HCT116 (cell line): ENCODE results near the gene SLC6A8. TPM values are rescaled to one million over a fixed set of nuclear protein-coding genes. Genes with fewer than 3 reads are reported as not detected.

Experiments used
- ATAC-seq: fragments of 200-7000 bp; cut with Tn5 transposase; 2 replicates; pipeline ENCODE4 v1.9.1; 2020; ENCODE audit warnings: mild to moderate bottlenecking, moderate library complexity
- BruUV-seq: library from RNA; stranded (reverse); fragments of 400-500 nt; replicated peaks from 2 replicates; lab custom pipeline; 2021; lab: Mats Ljungman, UMichigan
- CTCF ChIA-PET: fragments of 300-600 bp; sonication (Branson Sonifier 250); formaldehyde crosslinking; loops from one replicate; lab custom pipeline; 2021; ENCODE audit warnings: antibody characterized with exemption; lab: Charles Lee
- POLR2A ChIA-PET: fragments of 300-600, 350-600 bp; sonication (Branson Sonifier 250); formaldehyde crosslinking; loops from one replicate; lab custom pipeline; 2021; ENCODE audit warnings: antibody characterized with exemption; lab: Charles Lee
- RAD21 ChIA-PET, 2 experiments: fragments of 300-600 bp; sonication (Branson Sonifier 250); formaldehyde crosslinking; loops; one replicate each; lab custom pipeline; 2023; ENCODE audit warnings: low total read pairs in 2 of 2; ENCODE audit not compliant: uncharacterized antibody in 2 of 2, unreplicated experiment in 2 of 2, low non-redundant PET in 1 of 2; lab: Charles Lee
- DNase-seq: peaks from one replicate; pipeline ENCODE4 v3.0.0-alpha.2; 2010; ENCODE audit warnings: low read depth, low spot score
- H2AFZ ChIP-seq: fragments of 200-600 bp; shearing (Covaris generic), sonication (generic); 2 replicates; pipeline ENCODE4 v1.6.1; 2017; ENCODE audit warnings: low read depth, mixed run types, mixed read lengths, antibody characterized with exemption, low read length; ENCODE audit not compliant: poor library complexity, severe bottlenecking
- H3K27ac ChIP-seq: 2 replicates; pipeline ENCODE4 v1.5.1; 2012; ENCODE audit warnings: low read depth, low read length
- H3K27me3 ChIP-seq: fragments of 200-600 bp; sonication (generic); 2 replicates; pipeline ENCODE4 v1.6.1; 2016; ENCODE audit warnings: mixed run types, low read length, mixed read lengths; ENCODE audit not compliant: insufficient read depth
- H3K36me3 ChIP-seq, 2 experiments: fragments of 200-500 bp in 1 of 2; fragments of 200-600 bp in 1 of 2; sonication (Bioruptor generic) in 1 of 2; sonication (generic) in 1 of 2; 2 replicates each; pipeline versions ENCODE4 v1.5.1 to v1.6.1; 2014 to 2016; ENCODE audit warnings: low read length in 2 of 2, inconsistent platforms in 1 of 2, mixed read lengths in 1 of 2, mixed run types in 1 of 2; ENCODE audit not compliant: insufficient read depth in 2 of 2, control insufficient read depth in 1 of 2
- H3K4me1 ChIP-seq, 2 experiments: fragments of 200-600 bp in 1 of 2; sonication (generic) in 1 of 2; 2 replicates each; pipeline versions ENCODE4 v1.5.1 to v1.6.1; 2012 to 2017; ENCODE audit warnings: low read length in 2 of 2, inconsistent platforms in 1 of 2, mild to moderate bottlenecking in 1 of 2, mixed read lengths in 1 of 2, mixed run types in 1 of 2, moderate library complexity in 1 of 2; ENCODE audit not compliant: insufficient read depth in 2 of 2, control insufficient read depth in 1 of 2
- H3K4me2 ChIP-seq: fragments of 200-600 bp; sonication (generic); 2 replicates; pipeline ENCODE4 v1.6.1; 2017; ENCODE audit warnings: mixed run types, low read length, mixed read lengths
- H3K4me3 ChIP-seq, 2 experiments: fragments of 200-600 bp in 1 of 2; sonication (generic) in 1 of 2; replicated peaks in 1 of 2; 2 replicates each; pipeline ENCODE4 v1.5.1; 2011 to 2016; ENCODE audit warnings: low read length in 2 of 2, control low read depth in 1 of 2, low read depth in 1 of 2, mild to moderate bottlenecking in 1 of 2, mixed read lengths in 1 of 2, mixed run types in 1 of 2
- H3K79me2 ChIP-seq: fragments of 200-600 bp; sonication (generic); 2 replicates; pipeline ENCODE4 v1.6.1; 2017; ENCODE audit warnings: mild to moderate bottlenecking, mixed run types, low read length, moderate library complexity, mixed read lengths; ENCODE audit not compliant: insufficient read depth
- H3K9ac ChIP-seq: fragments of 200-600 bp; sonication (generic); 2 replicates; pipeline ENCODE4 v1.6.1; 2016; ENCODE audit warnings: low read length, mixed read lengths
- H3K9me2 ChIP-seq: fragments of 200-600 bp; sonication (generic), shearing (Covaris generic); 2 replicates; pipeline ENCODE4 v1.6.1; 2017; ENCODE audit warnings: mixed run types, mild to moderate bottlenecking, moderate library complexity; ENCODE audit not compliant: insufficient read depth
- H3K9me3 ChIP-seq, 2 experiments: fragments of 200-500 bp in 1 of 2; fragments of 200-600 bp in 1 of 2; sonication (Bioruptor generic) in 1 of 2; sonication (generic) in 1 of 2; 2 replicates each; pipeline ENCODE4 v1.6.1; 2014 to 2017; ENCODE audit warnings: low read length in 2 of 2, mixed read lengths in 2 of 2, inconsistent platforms in 1 of 2, low read depth in 1 of 2, mild to moderate bottlenecking in 1 of 2, mixed run types in 1 of 2, moderate library complexity in 1 of 2; ENCODE audit not compliant: control insufficient read depth in 1 of 2, insufficient read depth in 1 of 2
- H4K20me1 ChIP-seq: fragments of 200-600 bp; sonication (generic), shearing (Covaris generic); 2 replicates; pipeline ENCODE4 v1.6.1; 2017; ENCODE audit warnings: mixed run types, mild to moderate bottlenecking, moderate library complexity; ENCODE audit not compliant: insufficient read depth
- ATF3 ChIP-seq: IDR thresholded peaks from 2 replicates; pipeline ENCODE4 v1.6.1; 2012
- CBX3 ChIP-seq: IDR thresholded peaks from 2 replicates; pipeline ENCODE4 v1.6.1; 2012; ENCODE audit warnings: low read depth
- CEBPB ChIP-seq: IDR thresholded peaks from 2 replicates; pipeline ENCODE4 v1.6.1; 2012; ENCODE audit warnings: low read depth
- CTCF ChIP-seq, 3 experiments: fragments of 200-600 bp in 1 of 3; sonication (generic) in 1 of 3; IDR thresholded peaks in 2 of 3; conservative IDR thresholded peaks in 1 of 3; 2 replicates each; pipeline ENCODE4 v1.5.1; 2012 to 2017; ENCODE audit warnings: low read depth in 2 of 3, low read length in 2 of 3, antibody characterized with exemption in 1 of 3, borderline replicate concordance in 1 of 3, control low read depth in 1 of 3, mild to moderate bottlenecking in 1 of 3, mixed read lengths in 1 of 3, mixed run types in 1 of 3, moderate library complexity in 1 of 3; ENCODE audit not compliant: insufficient read depth in 1 of 3
- EGR1 ChIP-seq: IDR thresholded peaks from 2 replicates; pipeline ENCODE4 v1.6.1; 2012; ENCODE audit warnings: low read depth
- JUND ChIP-seq: IDR thresholded peaks from 2 replicates; pipeline ENCODE4 v1.6.1; 2012
- MAX ChIP-seq: IDR thresholded peaks from 2 replicates; pipeline ENCODE4 v1.6.1; 2012
- POLR2A ChIP-seq: IDR thresholded peaks from 2 replicates; pipeline ENCODE4 v1.7.0; 2011; ENCODE audit warnings: borderline replicate concordance; ENCODE audit not compliant: insufficient read depth, insufficient read length; ENCODE audit errors: extremely low read depth
- POLR2AphosphoS5 ChIP-seq: IDR thresholded peaks from 2 replicates; pipeline ENCODE4 v1.6.1; 2011; ENCODE audit warnings: mild to moderate bottlenecking, low read depth, low read length, moderate library complexity
- RAD21 ChIP-seq: IDR thresholded peaks from 2 replicates; pipeline ENCODE4 v1.6.1; 2012; ENCODE audit warnings: low read depth, mild to moderate bottlenecking
- SIN3A ChIP-seq: IDR thresholded peaks from 2 replicates; pipeline ENCODE4 v1.6.1; 2012; ENCODE audit warnings: low read depth
- SP1 ChIP-seq: IDR thresholded peaks from 2 replicates; pipeline ENCODE4 v1.6.1; 2012; ENCODE audit warnings: low read depth
- SRF ChIP-seq: IDR thresholded peaks from 2 replicates; pipeline ENCODE4 v1.6.1; 2012; ENCODE audit warnings: low read depth
- TCF7L2 ChIP-seq: IDR thresholded peaks from 2 replicates; pipeline ENCODE4 v1.7.0; 2011; ENCODE audit warnings: borderline replicate concordance, inconsistent platforms; ENCODE audit not compliant: insufficient read depth, insufficient read length; ENCODE audit errors: extremely low read depth
- YY1 ChIP-seq: IDR thresholded peaks from 2 replicates; pipeline ENCODE4 v1.6.1; 2011; ENCODE audit warnings: low read length, low read depth, moderate library complexity, mild to moderate bottlenecking; ENCODE audit not compliant: insufficient replicate concordance; ENCODE audit errors: extremely low read depth
- ZBTB33 ChIP-seq: IDR thresholded peaks from 2 replicates; pipeline ENCODE4 v1.6.1; 2011; ENCODE audit warnings: mild to moderate bottlenecking, low read length, moderate library complexity; ENCODE audit not compliant: insufficient replicate concordance; ENCODE audit errors: extremely low read depth
- ZFX ChIP-seq: fragments of 450-650 bp; IDR thresholded peaks from 2 replicates; pipeline ENCODE4 v1.6.1; 2017
- intact Hi-C: fragments of 100-400 bp; cut with micrococcal nuclease; formaldehyde crosslinking; loops from 2 replicates; pipeline ENCODE4 v1.10.0; 2022
- total RNA-seq: library from RNA; stranded (reverse); gene quantifications from one replicate; pipeline ENCODE4 v1.2.1, GENCODE V29; 2021; ENCODE audit not compliant: unreplicated experiment

Gene SLC6A8
- total RNA-seq, 1 experiment from 2014 or later, result 101 TPM

- TF ChIP-seq TCF7L2 (no peak), ZFX (no peak), ATF3 (no peak), POLR2AphosphoS5 (no peak), SRF (no peak), CTCF (IDR thresholded peaks at IDR 0.05 in 2 of 3, conservative IDR thresholded peaks at IDR 0.05 in 1 of 3; ENCODE audit: borderline replicate concordance in 1 of 3, insufficient read depth in 1 of 3, low read depth in 2 of 3, low read length in 2 of 3) (no peak)
- TF ChIP-seq, all 23 proteins: peak for 0
Measured at GRCh38 chrX:153719238-153719637, 31.5 kb downstream of the SLC6A8 start (continued).

- no peak for DNase-seq
Measured at GRCh38 chrX:153719701-153720100, 32.0 kb downstream of the SLC6A8 start.

More at GRCh38 chrX:153719701-153720100, 32.0 kb downstream of the SLC6A8 start:
- Histone ChIP-seq H3K27ac (no peak overlapping the region), H3K4me2 (no peak overlapping the region), H3K36me3 (peaks cover 25 to 30% of the 10 kb centered on the region in 2 experiments; a peak in 3 of 4 replicates), H3K9me2 (no peaks in the 10 kb centered on the region), H3K79me2 (peaks cover 59% of the 10 kb centered on the region), H3K4me1 (peaks cover 7 to 11% of the 10 kb centered on the region in 2 experiments; a peak in 2 of 4 replicates), H3K4me3 (no peak overlapping the region), H3K9me3 (no peaks in the 10 kb centered on the region), H4K20me1 (no peaks in the 10 kb centered on the region), H3K9ac (no peak overlapping the region), H2AFZ (no peak overlapping the region), H3K27me3 (no peaks in the 10 kb centered on the region)
- ChIA-PET CTCF (no interaction called here), POLR2A (no interaction called here), RAD21 (no interaction called here)
- ATAC-seq, result no peak
- intact Hi-C loops, result no loop called here
- no TSS peak for BruUV-seq
- TF ChIP-seq ATF3, result no peak
- TF ChIP-seq CBX3, result no peak
- TF ChIP-seq JUND, result no peak
- TF ChIP-seq SIN3A, result no peak
- no peak for TF ChIP-seq CTCF (IDR thresholded peaks at IDR 0.05 in 2 of 3, conservative IDR thresholded peaks at IDR 0.05 in 1 of 3; ENCODE audit: borderline replicate concordance in 1 of 3, insufficient read depth in 1 of 3, low read depth in 2 of 3, low read length in 2 of 3)
- no peak for TF ChIP-seq RAD21
- TF ChIP-seq YY1, result no peak
- no peak for TF ChIP-seq CEBPB
- TF ChIP-seq EGR1, result no peak
- TF ChIP-seq MAX, result no peak
- TF ChIP-seq ZFX, result no peak
- no peak for TF ChIP-seq SP1
- no peak for TF ChIP-seq TCF7L2
- TF ChIP-seq POLR2A, result no peak
- TF ChIP-seq ZBTB33, result no peak
- TF ChIP-seq SRF, result no peak
